Mucosa of descending colon (tissue), 3 donors: ENCODE data around the gene MIA3. TPM values are rescaled to one million over a fixed set of nuclear protein-coding genes. Genes with fewer than 3 reads are reported as not detected.

Source experiments
- ATAC-seq: fragments of 200-7000 bp; cut with Tn5 transposase; one replicate; pipeline ENCODE4 v1.9.1; 2020; ENCODE audit warnings: mild to moderate bottlenecking, moderate library complexity
- DNase-seq, 3 donors: peaks; one replicate each; pipeline ENCODE4 v3.0.0-alpha.2; 2020
- H3K36me3 ChIP-seq: fragments of 200-600 bp; one replicate; pipeline ENCODE4 v1.8.0; 2021; ENCODE audit warnings: low read depth, mild to moderate bottlenecking
- H3K4me1 ChIP-seq: fragments of 200-600 bp; one replicate; pipeline ENCODE4 v1.8.0; 2021; ENCODE audit warnings: low read depth, mild to moderate bottlenecking
- H3K4me3 ChIP-seq: fragments of 200-600 bp; one replicate; pipeline ENCODE4 v1.8.0; 2021; ENCODE audit warnings: mild to moderate bottlenecking
- H3K9me3 ChIP-seq: fragments of 200-600 bp; one replicate; pipeline ENCODE4 v1.8.0; 2021; ENCODE audit warnings: mild to moderate bottlenecking
- intact Hi-C, 2 donors: fragments of 100-400 bp; cut with DNase I in 1 of 2; cut with micrococcal nuclease in 1 of 2; formaldehyde crosslinking; loops; one replicate each; pipeline versions ENCODE4 v1.11.0 to v1.11.1; 2022; cut with DNase I, micrococcal nuclease
- total RNA-seq, 3 donors: library from RNA; stranded (reverse); fragmentation: NEBNext Ultra II Directional in 2 of 3; extraction: Animal tissue kit (Norgen Biotek cat#: 25700) in 2 of 3; gene quantifications; one replicate each; pipeline versions ENCODE4 v1.2.1 to v1.2.4, GENCODE V29; 2021 to 2023
- TF ChIP-seq, protein P1 (sequence below): fragments of 200-600 bp; IDR thresholded peaks from one replicate; pipeline ENCODE4 v1.8.0; 2022; ENCODE audit warnings: antibody characterized with exemption, mild to moderate bottlenecking
- donor health status: DM: no; HTN: no; CAD: no; lungs with moderate emphysema.
- donor health status: DM: no; HTN: no; CAD: no.
- donor health status: DM: no; HTN: yes; CAD: no.

MIA3 gene
- total RNA-seq, 3 donors from 2014 or later, result 63.8 to 77.2 (median 71.9) TPM

DNA sequence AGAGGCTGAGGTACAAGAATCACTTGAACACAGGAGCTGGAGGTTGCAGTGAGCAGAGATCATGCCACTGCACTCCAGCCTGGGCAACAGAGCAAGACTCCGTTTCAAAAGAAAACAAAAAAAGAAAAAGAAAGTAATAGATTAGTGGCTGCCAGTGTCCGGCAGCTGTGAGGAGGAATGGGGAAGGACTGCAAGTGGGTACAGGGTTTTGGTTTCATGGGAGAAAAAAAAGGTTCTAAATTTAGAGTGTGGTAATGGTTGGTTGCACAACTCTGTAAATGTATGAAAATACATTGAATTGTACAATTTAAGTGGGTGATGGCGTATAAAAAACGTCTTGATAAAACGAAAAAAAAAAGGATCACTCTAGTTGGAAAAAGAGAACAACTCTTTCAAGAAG, 34.8 kb upstream of the MIA3 start:
- ATAC-seq (peak; percentile 24), DNase-seq (no peak)
- Histone ChIP-seq H3K9me3 (no peaks in the 10 kb centered on the region), H3K36me3 (no peaks in the 10 kb centered on the region), H3K4me3 (no peak overlapping the region), H3K4me1 (no peaks in the 10 kb centered on the region)
- TF ChIP-seq, protein P1, sequence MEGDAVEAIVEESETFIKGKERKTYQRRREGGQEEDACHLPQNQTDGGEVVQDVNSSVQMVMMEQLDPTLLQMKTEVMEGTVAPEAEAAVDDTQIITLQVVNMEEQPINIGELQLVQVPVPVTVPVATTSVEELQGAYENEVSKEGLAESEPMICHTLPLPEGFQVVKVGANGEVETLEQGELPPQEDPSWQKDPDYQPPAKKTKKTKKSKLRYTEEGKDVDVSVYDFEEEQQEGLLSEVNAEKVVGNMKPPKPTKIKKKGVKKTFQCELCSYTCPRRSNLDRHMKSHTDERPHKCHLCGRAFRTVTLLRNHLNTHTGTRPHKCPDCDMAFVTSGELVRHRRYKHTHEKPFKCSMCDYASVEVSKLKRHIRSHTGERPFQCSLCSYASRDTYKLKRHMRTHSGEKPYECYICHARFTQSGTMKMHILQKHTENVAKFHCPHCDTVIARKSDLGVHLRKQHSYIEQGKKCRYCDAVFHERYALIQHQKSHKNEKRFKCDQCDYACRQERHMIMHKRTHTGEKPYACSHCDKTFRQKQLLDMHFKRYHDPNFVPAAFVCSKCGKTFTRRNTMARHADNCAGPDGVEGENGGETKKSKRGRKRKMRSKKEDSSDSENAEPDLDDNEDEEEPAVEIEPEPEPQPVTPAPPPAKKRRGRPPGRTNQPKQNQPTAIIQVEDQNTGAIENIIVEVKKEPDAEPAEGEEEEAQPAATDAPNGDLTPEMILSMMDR, result no peak
- intact Hi-C loops, result no loop called here

DNA sequence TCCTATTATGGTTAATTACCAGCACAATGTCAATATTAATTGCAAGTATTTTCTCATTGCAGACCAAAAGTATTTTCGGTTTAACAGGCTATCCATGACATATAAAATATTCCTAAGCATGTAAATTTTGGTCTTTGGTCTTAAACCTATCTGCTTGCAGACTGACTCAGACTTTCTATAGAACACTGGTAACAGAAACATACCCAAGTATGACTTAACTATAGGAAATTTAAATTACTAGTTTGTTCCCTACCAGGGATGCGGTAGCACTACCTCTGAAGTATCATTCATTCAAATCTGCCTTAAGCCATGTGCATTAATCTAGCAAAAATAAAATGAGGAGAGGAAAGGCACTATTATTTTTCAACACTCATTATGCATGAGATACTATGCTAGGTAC, 31.1 kb upstream of the MIA3 start:
- H3K36me3 ChIP-seq, result no peaks in the 10 kb centered on the region
- H3K4me3 ChIP-seq, result no peak overlapping the region
- intact Hi-C loops, result no loop called here
- TF ChIP-seq, protein P1, result no peak
- H3K9me3 ChIP-seq, result no peaks in the 10 kb centered on the region
- DNase-seq (no peak), ATAC-seq (no peak)
- peaks cover 13% of the 10 kb centered on the region for H3K4me1 ChIP-seq

DNA sequence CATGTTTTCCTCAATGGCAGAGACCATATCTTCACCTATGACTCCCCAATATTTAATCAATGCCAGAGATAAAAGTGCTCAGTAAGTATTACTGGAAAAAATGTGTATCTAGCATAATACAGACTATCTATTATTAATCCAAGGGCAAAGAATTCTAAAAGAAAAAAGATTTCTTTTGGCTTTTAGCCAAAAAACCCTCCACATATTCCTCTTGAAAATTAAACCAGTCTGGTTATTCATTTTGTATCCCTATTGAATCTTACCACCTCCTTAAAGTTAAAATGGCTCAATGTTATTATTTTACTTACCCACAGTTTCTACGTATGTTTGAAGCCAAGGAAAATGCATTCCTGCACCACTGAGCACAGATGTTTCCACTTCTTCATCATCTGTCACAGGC, 29.8 kb upstream of the MIA3 start:
- intact Hi-C loops, result no loop called here
- Histone ChIP-seq H3K4me1 (peaks cover 13% of the 10 kb centered on the region), H3K9me3 (no peaks in the 10 kb centered on the region), H3K36me3 (no peaks in the 10 kb centered on the region), H3K4me3 (no peak overlapping the region)
- ATAC-seq (no peak), DNase-seq (no peak)
- TF ChIP-seq, protein P1, result no peak

DNA sequence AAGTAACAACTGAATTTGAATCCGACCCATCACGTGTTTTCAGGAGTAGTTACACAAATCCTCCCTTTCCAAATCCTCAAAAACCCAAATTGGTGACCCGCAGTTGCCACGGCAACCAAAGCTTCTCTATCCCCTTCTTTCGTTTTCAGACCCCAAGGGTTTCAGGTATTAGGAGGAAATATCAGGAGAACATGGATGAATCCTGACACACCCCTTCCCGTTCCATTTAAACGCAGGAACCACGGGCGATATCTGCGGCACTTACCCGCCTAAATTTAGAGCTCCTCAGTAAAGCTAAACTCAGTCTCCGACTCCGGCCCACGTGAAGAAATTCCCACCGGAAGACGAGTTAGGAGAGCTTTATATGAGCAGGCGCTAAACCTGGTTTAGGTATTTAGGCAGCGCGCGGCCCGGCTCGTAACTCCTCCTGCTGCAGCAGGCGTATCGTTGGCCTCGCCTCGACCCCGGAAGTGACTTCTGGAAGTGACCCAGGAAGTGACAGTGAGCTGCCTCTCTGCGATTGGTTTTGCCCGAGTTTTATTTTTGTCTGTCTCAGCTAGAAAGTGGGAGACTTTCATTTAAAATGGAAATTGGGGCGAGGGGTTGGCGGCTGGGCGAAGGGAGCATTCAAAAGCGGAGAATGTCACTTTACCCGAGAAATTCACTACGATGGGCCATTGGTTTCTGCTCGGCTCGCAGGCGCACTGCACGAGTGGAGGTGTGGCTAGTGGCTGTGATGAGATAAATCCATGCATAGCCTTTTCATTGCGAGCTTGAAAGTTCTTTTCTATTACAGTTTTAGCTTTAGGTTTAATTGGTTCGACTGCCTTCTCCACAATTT, 28.2 kb upstream of the MIA3 start, which contains the start of gene TAF1A:
Gene TAF1A (minus strand): TSS at position 472 of the 841 bp plus-strand sequence.
- Histone ChIP-seq H3K9me3 (no peaks in the 10 kb centered on the region), H3K4me1 (peaks cover 13% of the 10 kb centered on the region), H3K4me3 (peak within 1 kb of the TSS; percentile 58), H3K36me3 (no peaks in the 10 kb centered on the region)
- ATAC-seq, result peak; percentile 100
- TF ChIP-seq, protein P1, result no peak
- intact Hi-C loops, result no loop called here
- DNase-seq, result peak; percentile 90 to 93 (median 93)

DNA sequence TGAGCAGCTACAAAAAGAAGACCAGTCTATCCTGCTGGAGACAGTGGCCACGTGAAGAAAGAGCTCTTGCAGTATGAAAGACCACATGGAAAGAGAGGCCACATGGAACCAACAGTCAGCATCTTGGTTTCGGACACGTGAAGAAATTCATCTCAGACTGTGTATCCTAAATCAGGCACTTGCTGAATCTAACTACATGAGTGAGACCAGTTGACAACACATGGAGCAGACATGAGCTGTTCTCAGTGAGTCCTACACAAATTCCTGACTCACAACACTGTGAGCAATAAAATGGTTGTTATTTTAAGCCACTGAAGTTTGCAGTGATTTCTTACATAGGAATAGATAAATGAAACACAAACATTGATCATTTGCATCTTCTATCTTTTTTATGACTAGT, 25.7 kb upstream of the MIA3 start:
- Histone ChIP-seq H3K9me3 (no peaks in the 10 kb centered on the region), H3K4me1 (peaks cover 13% of the 10 kb centered on the region), H3K36me3 (no peaks in the 10 kb centered on the region), H3K4me3 (no peak overlapping the region)
- intact Hi-C loops, result no loop called here
- ATAC-seq, result no peak
- TF ChIP-seq, protein P1, result no peak
- DNase-seq, result no peak
